ENCODE measurements around the gene FBLN2. TPM values are rescaled to one million over a fixed set of nuclear protein-coding genes. Genes with fewer than 3 reads are reported as not detected.

The FBLN2 gene
- total and polyA plus RNA-seq, 4 donors = 1.3 to 9.1 (median 4.3) TPM

- peaks cover 0 to 8% (median 7%) of the 10 kb centered on the region in 4 donors for H3K27me3 ChIP-seq (ENCODE audit: control insufficient read depth in 4 of 4, insufficient read depth in 4 of 4, low read length in 3 of 4)
- H3K36me3 ChIP-seq (ENCODE audit: control insufficient read depth in 4 of 4, insufficient read depth in 3 of 4, low read depth in 1 of 4, low read length in 3 of 4) = no peaks in the 10 kb centered on the region
- TF ChIP-seq CTCF (IDR thresholded peaks at IDR 0.05; ENCODE audit: low read depth, low read length, missing input control) = no peak
- no peak for TF ChIP-seq YY1 (IDR thresholded peaks at IDR 0.05)
- no peak for TF ChIP-seq EGR1 (IDR thresholded peaks at IDR 0.05; ENCODE audit: low read depth in 2 of 2)
- no peak for TF ChIP-seq MAX (IDR thresholded peaks at IDR 0.05)
- no peak for TF ChIP-seq SP1 (IDR thresholded peaks at IDR 0.05)
- no peak overlapping the region for H3K4me3 ChIP-seq (ENCODE audit: low read depth in 1 of 3, low read length in 3 of 3)
- peaks cover 0 to 5% (median 3%) of the 10 kb centered on the region in 4 donors for H3K4me1 ChIP-seq (ENCODE audit: control insufficient read depth in 4 of 4, insufficient read depth in 4 of 4, low read length in 3 of 4)
- DNase-seq (ENCODE audit: low spot score) = no peak
- no peak overlapping the region for H3K27ac ChIP-seq (ENCODE audit: low read depth in 1 of 2, low read length in 2 of 2)
- 99% methylated on average over 5 of the region's 5 CpGs for WGBS
- H3K9ac ChIP-seq (ENCODE audit: low read depth in 1 of 2, low read length in 2 of 2) = no peak overlapping the region
- H3K9me3 ChIP-seq (ENCODE audit: control insufficient read depth in 4 of 4, low read length in 3 of 4) = peaks cover 0 to 4% (median 0%) of the 10 kb centered on the region in 4 donors
Measured at GRCh38 chr3:13522236-13522635, 26.7 kb upstream of the FBLN2 start.

- TF ChIP-seq ATF3 (IDR thresholded peaks at IDR 0.05) = no peak
- no peak for TF ChIP-seq RXRA (IDR thresholded peaks at IDR 0.05)
- TF ChIP-seq FOXA2 (IDR thresholded peaks at IDR 0.05) = no peak
- TF ChIP-seq TAF1 (conservative IDR thresholded peaks at IDR 0.05) = no peak
- TF ChIP-seq MAX (IDR thresholded peaks at IDR 0.05) = no peak
- TF ChIP-seq ZBTB33 (IDR thresholded peaks at IDR 0.05) = no peak
- TF ChIP-seq YY1 (IDR thresholded peaks at IDR 0.05) = no peak
- no peak for TF ChIP-seq JUND (IDR thresholded peaks at IDR 0.05)
- TF ChIP-seq REST (IDR thresholded peaks at IDR 0.05) = no peak
- no peak for TF ChIP-seq NR2F2 (IDR thresholded peaks at IDR 0.05)
- no peak for TF ChIP-seq CTCF (IDR thresholded peaks at IDR 0.05; ENCODE audit: low read depth, low read length, missing input control)
- no peak for TF ChIP-seq FOXA1 (IDR thresholded peaks at IDR 0.05)
- no peak for TF ChIP-seq HNF4A (conservative IDR thresholded peaks at IDR 0.05)
- TF ChIP-seq HNF4G (IDR thresholded peaks at IDR 0.05) = no peak
- no peak for TF ChIP-seq RAD21 (IDR thresholded peaks at IDR 0.05)
- TF ChIP-seq GABPA (IDR thresholded peaks at IDR 0.05 in 1 of 2, conservative IDR thresholded peaks at IDR 0.05 in 1 of 2) = no peak
- no peak overlapping the region for H3K27ac ChIP-seq (ENCODE audit: low read depth in 1 of 2, low read length in 2 of 2)
- H3K9ac ChIP-seq (ENCODE audit: low read depth in 1 of 2, low read length in 2 of 2) = no peak overlapping the region
- 58% methylated on average over 10 of the region's 10 CpGs for WGBS
- H3K4me1 ChIP-seq (ENCODE audit: control insufficient read depth in 4 of 4, insufficient read depth in 4 of 4, low read length in 3 of 4) = peaks cover 0 to 5% (median 3%) of the 10 kb centered on the region in 4 donors
- H3K27me3 ChIP-seq (ENCODE audit: control insufficient read depth in 4 of 4, insufficient read depth in 4 of 4, low read length in 3 of 4) = peaks cover 2 to 12% (median 3%) of the 10 kb centered on the region in 4 donors
- H3K9me3 ChIP-seq (ENCODE audit: control insufficient read depth in 4 of 4, low read length in 3 of 4) = peaks cover 0 to 4% (median 0%) of the 10 kb centered on the region in 4 donors
- no peaks in the 10 kb centered on the region for H3K36me3 ChIP-seq (ENCODE audit: control insufficient read depth in 4 of 4, insufficient read depth in 3 of 4, low read depth in 1 of 4, low read length in 3 of 4)
- H3K4me3 ChIP-seq (ENCODE audit: low read depth in 1 of 3, low read length in 3 of 3) = no peak overlapping the region
- no peak for DNase-seq (ENCODE audit: low spot score)
Measured at GRCh38 chr3:13524979-13525669, 23.8 kb upstream of the FBLN2 start.
